Thymus (tissue), 11 donors: ENCODE measurements around the gene UCK2. TPM values are rescaled to one million over a fixed set of nuclear protein-coding genes. Genes with fewer than 3 reads are reported as not detected.
A peak's percentile ranks its signal among the peaks of the same experiment; 100 is the strongest.

Source experiments
- DNase-seq, 9 donors: peaks; one replicate each; pipeline ENCODE4 v3.0.0-alpha.2; 2013; ENCODE audit warnings: low spot score in 9 of 9, low read depth in 6 of 9, missing footprints in 1 of 9
- H3K27ac ChIP-seq, 2 donors: one replicate each; pipeline ENCODE4 v1.5.1; 2013; ENCODE audit warnings: control low read depth in 1 of 2, low read depth in 1 of 2, low read length in 1 of 2, mild to moderate bottlenecking in 1 of 2, moderate library complexity in 1 of 2
- H3K27me3 ChIP-seq, 2 donors: one replicate each; pipeline ENCODE4 v1.5.1; 2013; ENCODE audit warnings: low read length in 1 of 2; ENCODE audit not compliant: control insufficient read depth in 2 of 2, insufficient read depth in 1 of 2
- H3K36me3 ChIP-seq, 2 donors: one replicate each; pipeline ENCODE4 v1.5.1; 2013; ENCODE audit warnings: low read length in 1 of 2, mild to moderate bottlenecking in 1 of 2, moderate library complexity in 1 of 2; ENCODE audit not compliant: control insufficient read depth in 2 of 2, insufficient read depth in 2 of 2
- H3K4me1 ChIP-seq, 2 donors: one replicate each; pipeline ENCODE4 v1.5.1; 2013; ENCODE audit warnings: low read length in 2 of 2; ENCODE audit not compliant: control insufficient read depth in 2 of 2, insufficient read depth in 2 of 2
- H3K4me3 ChIP-seq, 2 donors: one replicate each; pipeline ENCODE4 v1.5.1; 2013; ENCODE audit warnings: low read length in 2 of 2, control low read depth in 1 of 2, mild to moderate bottlenecking in 1 of 2
- H3K9me3 ChIP-seq, 2 donors: one replicate each; pipeline ENCODE4 v1.5.1; 2013; ENCODE audit warnings: low read length in 1 of 2, mild to moderate bottlenecking in 1 of 2; ENCODE audit not compliant: control insufficient read depth in 2 of 2, insufficient read depth in 1 of 2
- WGBS: extraction: QIAGEN DNeasy Blood & Tissue Kit; methylation state at CpG from one replicate; pipeline ENCODE4 v1.1.7; 2013; 5-methylcytosine and 5-hydroxymethylcytosine counted together
- polyA plus RNA-seq: library from polyadenylated mRNA; stranded (reverse); fragments of 200-250 nt; gene quantifications from one replicate; pipeline ENCODE4 v1.2.3, GENCODE V29; 2013
- total RNA-seq: library from RNA; stranded (reverse); fragments of 120-200 nt; gene quantifications from one replicate; pipeline ENCODE4 v1.2.4, GENCODE V29; 2013
- donor health status: healthy.

The UCK2 gene
- total and polyA plus RNA-seq, 2 donors, result 13.2 to 32.6 TPM

GRCh38 chr1:165847486-165847885, 20.1 kb downstream of the UCK2 start:
- no peak overlapping the region for H3K4me3 ChIP-seq
- no peaks in the 10 kb centered on the region for H3K36me3 ChIP-seq
- peaks cover 46 to 73% of the 10 kb centered on the region in 2 donors for H3K4me1 ChIP-seq
- no peak overlapping the region for H3K27ac ChIP-seq
- 87% methylated on average over 3 of the region's 3 CpGs for WGBS
- H3K27me3 ChIP-seq, result no peaks in the 10 kb centered on the region
- H3K9me3 ChIP-seq, result no peaks in the 10 kb centered on the region
- no peak for DNase-seq

- 91% methylated on average over 7 of the region's 7 CpGs for WGBS
- peaks cover 39 to 71% of the 10 kb centered on the region in 2 donors for H3K4me1 ChIP-seq
- no peak for DNase-seq
- no peak overlapping the region for H3K4me3 ChIP-seq
- no peaks in the 10 kb centered on the region for H3K27me3 ChIP-seq
- peak overlapping the region in 1 of 2 donors; percentile 58 for H3K27ac ChIP-seq
- H3K9me3 ChIP-seq, result no peaks in the 10 kb centered on the region
- H3K36me3 ChIP-seq, result no peaks in the 10 kb centered on the region
Measured at GRCh38 chr1:165849353-165850133, 22.1 kb downstream of the UCK2 start.

GRCh38 chr1:165851034-165851658, 23.7 kb downstream of the UCK2 start:
- 7% methylated on average over 4 of the region's 4 CpGs for WGBS
- Histone ChIP-seq H3K4me1 (peaks cover 31 to 64% of the 10 kb centered on the region in 2 donors), H3K27ac (peak overlapping the region in 1 of 2 donors; percentile 12), H3K4me3 (no peak overlapping the region), H3K36me3 (no peaks in the 10 kb centered on the region), H3K27me3 (no peaks in the 10 kb centered on the region), H3K9me3 (no peaks in the 10 kb centered on the region)
- peak in 3 of 9 donors; percentile 42 to 78 (median 54) for DNase-seq

- peaks cover 36 to 73% of the 10 kb centered on the region in 2 donors for H3K4me1 ChIP-seq
- no peaks in the 10 kb centered on the region for H3K36me3 ChIP-seq
Measured at GRCh38 chr1:165852871-165853270, 25.5 kb downstream of the UCK2 start.

GRCh38 chr1:165853528-165854075, 26.2 kb downstream of the UCK2 start:
- Histone ChIP-seq H3K4me3 (no peak overlapping the region), H3K36me3 (no peaks in the 10 kb centered on the region), H3K9me3 (no peaks in the 10 kb centered on the region), H3K27me3 (no peaks in the 10 kb centered on the region), H3K4me1 (peaks cover 42 to 80% of the 10 kb centered on the region in 2 donors), H3K27ac (no peak overlapping the region)
- no peak for DNase-seq
- 89% methylated on average over 2 of the region's 2 CpGs for WGBS

More at GRCh38 chr1:165852871-165853270, 25.5 kb downstream of the UCK2 start:
- Histone ChIP-seq H3K27ac (no peak overlapping the region), H3K27me3 (no peaks in the 10 kb centered on the region), H3K4me3 (no peak overlapping the region), H3K9me3 (no peaks in the 10 kb centered on the region)
- 78% methylated on average over 2 of the region's 2 CpGs for whole genome bisulfite sequencing
- no peak for DNase-seq

GRCh38 chr1:165854101-165854845, 26.9 kb downstream of the UCK2 start:
- H3K27me3 ChIP-seq, result no peaks in the 10 kb centered on the region
- DNase-seq, result no peak
- peaks cover 47 to 80% of the 10 kb centered on the region in 2 donors for H3K4me1 ChIP-seq
- WGBS, result 55% methylated on average over 7 of the region's 7 CpGs
- H3K4me3 ChIP-seq, result no peak overlapping the region
- H3K9me3 ChIP-seq, result no peaks in the 10 kb centered on the region
- H3K36me3 ChIP-seq, result no peaks in the 10 kb centered on the region
- H3K27ac ChIP-seq, result no peak overlapping the region

- no peak overlapping the region for H3K4me3 ChIP-seq
- H3K27me3 ChIP-seq, result no peaks in the 10 kb centered on the region
- DNase-seq, result no peak
- 72% methylated on average over 9 of the region's 9 CpGs for WGBS
- H3K4me1 ChIP-seq, result peaks cover 45 to 79% of the 10 kb centered on the region in 2 donors
- no peaks in the 10 kb centered on the region for H3K36me3 ChIP-seq
- H3K9me3 ChIP-seq, result no peaks in the 10 kb centered on the region
- no peak overlapping the region for H3K27ac ChIP-seq
Measured at GRCh38 chr1:165855010-165855838, 27.8 kb downstream of the UCK2 start.

GRCh38 chr1:165856021-165856420, 28.6 kb downstream of the UCK2 start:
- H3K36me3 ChIP-seq, result no peaks in the 10 kb centered on the region
- peaks cover 39 to 71% of the 10 kb centered on the region in 2 donors for H3K4me1 ChIP-seq
- no peaks in the 10 kb centered on the region for H3K9me3 ChIP-seq
- DNase-seq, result no peak
- H3K27ac ChIP-seq, result no peak overlapping the region
- no peaks in the 10 kb centered on the region for H3K27me3 ChIP-seq
- no peak overlapping the region for H3K4me3 ChIP-seq
- WGBS, result 81% methylated on average over 3 of the region's 3 CpGs
